ENCODE measurements around the gene ASB6.

Gene ASB6

DNA sequence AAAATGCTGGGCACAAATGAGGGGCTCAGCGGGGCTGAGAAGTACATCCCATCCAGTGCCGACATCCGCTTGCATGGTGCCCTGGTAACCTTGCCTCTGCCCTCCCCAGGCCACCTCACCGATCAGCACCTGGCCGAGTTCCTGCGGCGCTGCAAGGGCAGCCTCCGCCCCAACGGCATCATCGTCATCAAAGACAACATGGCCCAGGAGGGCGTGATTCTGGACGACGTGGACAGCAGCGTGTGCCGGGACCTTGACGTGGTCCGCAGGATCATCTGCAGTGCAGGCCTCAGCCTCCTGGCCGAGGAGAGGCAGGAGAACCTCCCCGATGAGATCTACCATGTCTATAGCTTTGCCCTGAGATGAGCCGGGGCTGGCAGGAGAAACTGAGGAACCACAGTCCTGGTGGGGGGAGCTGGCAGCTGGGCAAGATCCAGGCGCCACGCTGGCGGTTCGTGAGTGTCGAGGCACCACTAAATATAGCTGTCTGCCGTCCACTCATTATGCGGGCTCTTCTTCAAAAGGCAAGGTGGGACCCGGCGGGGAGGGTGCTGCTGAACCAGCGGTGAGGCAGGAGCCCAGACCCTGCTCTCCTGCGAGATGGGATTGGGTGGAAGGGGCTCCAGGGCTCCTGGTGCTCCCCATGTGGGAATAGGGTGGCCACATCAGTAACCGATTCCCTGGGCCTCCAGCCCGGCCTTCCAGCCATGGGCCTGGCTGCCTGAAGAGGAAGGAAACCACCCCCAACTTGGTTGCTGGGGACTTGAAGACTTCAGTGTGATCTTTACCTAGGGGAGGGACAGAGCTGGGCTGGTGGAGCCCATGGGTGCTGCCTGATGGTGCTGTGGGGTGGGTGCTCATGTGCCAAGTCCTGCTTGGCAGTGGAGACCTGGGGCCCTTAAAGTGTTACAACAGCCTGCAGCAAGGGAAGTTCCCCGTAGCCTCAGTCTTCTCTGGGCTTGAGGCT, 6.6 kb downstream of the ASB6 start:
- no peak overlapping the region for H3K4me3 ChIP-seq (ENCODE audit: control insufficient read depth, low read depth, low read length)
- no peak for DNase-seq (ENCODE audit: low read depth)
- no peak for TF ChIP-seq CTCF (conservative IDR thresholded peaks at IDR 0.05; ENCODE audit: control insufficient read depth, insufficient read depth, low read depth, low read length)

GRCh38 chr9:129633848-129634247, 8.1 kb downstream of the ASB6 start:
- no peak overlapping the region for H3K4me3 ChIP-seq (ENCODE audit: control insufficient read depth, low read depth, low read length)
- DNase-seq (ENCODE audit: low read depth): no peak
- no peak for TF ChIP-seq CTCF (conservative IDR thresholded peaks at IDR 0.05; ENCODE audit: control insufficient read depth, insufficient read depth, low read depth, low read length)

DNA sequence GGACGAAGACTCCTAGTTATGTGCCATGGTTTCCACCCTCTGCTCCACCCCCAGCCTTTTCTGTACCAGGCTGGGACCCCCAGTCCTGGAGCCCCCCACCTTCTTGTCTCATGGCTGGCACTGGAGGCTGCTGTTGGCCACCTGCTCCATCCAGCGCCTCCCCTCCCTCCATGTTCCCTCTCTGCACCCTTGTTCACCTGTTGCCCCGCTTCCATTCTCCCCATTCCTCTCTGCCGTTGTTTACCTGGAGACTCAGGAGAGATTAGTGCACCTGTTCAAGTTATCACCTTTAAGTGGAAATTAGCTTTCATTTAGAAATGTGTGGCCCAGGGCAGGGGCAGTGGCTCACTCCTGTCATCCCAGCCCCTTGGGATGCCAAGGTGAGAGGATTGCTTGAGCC, 8.7 kb downstream of the ASB6 start:
- no peak for DNase-seq (ENCODE audit: low read depth)
- no peak for TF ChIP-seq CTCF (conservative IDR thresholded peaks at IDR 0.05; ENCODE audit: control insufficient read depth, insufficient read depth, low read depth, low read length)
- no peak overlapping the region for H3K4me3 ChIP-seq (ENCODE audit: control insufficient read depth, low read depth, low read length)

DNA sequence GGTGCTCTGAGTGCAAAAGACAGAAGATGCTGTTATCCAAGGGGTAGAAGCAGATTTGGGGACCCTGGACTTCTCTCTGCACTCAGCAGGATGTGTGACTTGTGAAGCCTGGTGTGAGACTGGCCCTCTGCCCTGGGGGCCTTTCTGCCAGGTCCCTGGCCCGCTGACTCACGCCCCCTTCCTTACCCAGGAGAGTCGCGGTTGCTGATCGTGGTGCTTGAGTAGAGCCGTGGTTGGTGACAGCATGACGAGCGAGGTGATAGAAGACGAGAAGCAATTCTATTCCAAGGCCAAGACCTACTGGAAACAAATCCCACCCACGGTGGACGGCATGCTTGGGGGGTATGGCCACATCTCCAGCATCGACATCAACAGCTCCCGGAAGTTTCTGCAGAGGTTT, 9.5 kb downstream of the ASB6 start:
- TF ChIP-seq CTCF (conservative IDR thresholded peaks at IDR 0.05; ENCODE audit: control insufficient read depth, insufficient read depth, low read depth, low read length): no peak
- H3K4me3 ChIP-seq (ENCODE audit: control insufficient read depth, low read depth, low read length): no peak overlapping the region
- peak; percentile 60 for DNase-seq (ENCODE audit: low read depth)

GRCh38 chr9:129631674-129632129, 10.2 kb downstream of the ASB6 start:
- no peak for TF ChIP-seq CTCF (conservative IDR thresholded peaks at IDR 0.05; ENCODE audit: control insufficient read depth, insufficient read depth, low read depth, low read length)
- no peak overlapping the region for H3K4me3 ChIP-seq (ENCODE audit: control insufficient read depth, low read depth, low read length)
- no peak for DNase-seq (ENCODE audit: low read depth)

- no peak overlapping the region for H3K4me3 ChIP-seq (ENCODE audit: control insufficient read depth, low read depth, low read length)
- peak; percentile 65 for DNase-seq (ENCODE audit: low read depth)
Measured at GRCh38 chr9:129630967-129631673, 10.8 kb downstream of the ASB6 start.

More at GRCh38 chr9:129630967-129631673, 10.8 kb downstream of the ASB6 start:
- no peak for TF ChIP-seq CTCF (conservative IDR thresholded peaks at IDR 0.05; ENCODE audit: control insufficient read depth, insufficient read depth, low read depth, low read length)

Measured in fibroblast of mammary gland (primary cell).